ENCODE results near the gene CSDE1.
"Not testable (repeated sequence)": the region's sequence is repeated elsewhere in the genome, so short reads cannot be mapped to it uniquely, and the experiment has no call there.

Gene CSDE1

GRCh38 chr1:114757455-114758255, at the start of gene CSDE1:
CSDE1 (minus strand) TSS chr1:114757984; CDS start chr1:114739890, 18,094 bp downstream.
- peak; percentile 93 for DNase-seq

- DNase-seq = not testable (repeated sequence)
These were observed 46.7 kb upstream of the CSDE1 start for GRCh38 chr1:114804449-114804848.

- DNase-seq = no peak
These were observed 45.2 kb upstream of the CSDE1 start for GRCh38 chr1:114803001-114803400.

GRCh38 chr1:114794038-114794437, 36.3 kb upstream of the CSDE1 start:
- no peak for DNase-seq

- DNase-seq = not testable (repeated sequence)
These were observed 32.8 kb upstream of the CSDE1 start for GRCh38 chr1:114790581-114790980.

GRCh38 chr1:114786440-114786839, 28.7 kb upstream of the CSDE1 start:
- DNase-seq = not testable (repeated sequence)

GRCh38 chr1:114782476-114782875, 24.7 kb upstream of the CSDE1 start:
- DNase-seq = no peak

GRCh38 chr1:114780344-114781226, 22.8 kb upstream of the CSDE1 start, which contains the start of gene SIKE1:
SIKE1 (minus strand) TSS chr1:114780685; CDS start chr1:114780607, 78 bp downstream.
- DNase-seq = peak; percentile 87 to 89

- DNase-seq = no peak
These were observed 21.9 kb upstream of the CSDE1 start for GRCh38 chr1:114779722-114780121.

GRCh38 chr1:114776726-114777125, 18.9 kb upstream of the CSDE1 start:
- not testable (repeated sequence) for DNase-seq

- DNase-seq = no peak
These were observed 14.2 kb upstream of the CSDE1 start for GRCh38 chr1:114771992-114772391.

- DNase-seq = no peak
These were observed 13.2 kb upstream of the CSDE1 start for GRCh38 chr1:114770989-114771388.

GRCh38 chr1:114764689-114765088, 6.9 kb upstream of the CSDE1 start:
- DNase-seq = no peak

- no peak for DNase-seq
These were observed 560 bp upstream of the CSDE1 start for GRCh38 chr1:114758256-114758832.

GRCh38 chr1:114756949-114757454, 782 bp downstream of the CSDE1 start:
- no peak for DNase-seq

- no peak for DNase-seq
These were observed 1.5 kb downstream of the CSDE1 start for GRCh38 chr1:114756009-114756892.

- DNase-seq = no peak
These were observed 2.5 kb downstream of the CSDE1 start for GRCh38 chr1:114755006-114755931.

GRCh38 chr1:114753702-114754101, 4.1 kb downstream of the CSDE1 start:
- DNase-seq = not testable (repeated sequence)

GRCh38 chr1:114753143-114753542, 4.6 kb downstream of the CSDE1 start:
- no peak for DNase-seq

GRCh38 chr1:114750780-114751179, 7.0 kb downstream of the CSDE1 start:
- DNase-seq = no peak

- DNase-seq = no peak
These were observed 7.9 kb downstream of the CSDE1 start for GRCh38 chr1:114749835-114750234.

Data from stimulated activated CD4-positive, alpha-beta T cell treated with anti-CD3 and anti-CD28 coated beads, Interleukin-2, amount 100 ng/mL, for 48 hours (primary cell).